Esophagus (tissue), 2 donors: ENCODE measurements around the gene CIBAR2. TPM values are rescaled to one million over a fixed set of nuclear protein-coding genes. Genes with fewer than 3 reads are reported as not detected.
A peak's percentile ranks its signal among the peaks of the same experiment; 100 is the strongest.

ENCODE experiments used
- H3K27ac ChIP-seq, 2 donors: one replicate each; pipeline ENCODE4 v1.5.1; 2013; ENCODE audit warnings: low read depth in 2 of 2, mild to moderate bottlenecking in 2 of 2, inconsistent platforms in 1 of 2, low read length in 1 of 2, moderate library complexity in 1 of 2
- H3K27me3 ChIP-seq, 2 donors: one replicate each; pipeline ENCODE4 v1.6.1; 2013; ENCODE audit warnings: low read length in 2 of 2, control low read depth in 1 of 2, mild to moderate bottlenecking in 1 of 2; ENCODE audit not compliant: insufficient read depth in 2 of 2, control insufficient read depth in 1 of 2
- H3K36me3 ChIP-seq, 2 donors: one replicate each; pipeline ENCODE4 v1.6.1; 2013; ENCODE audit warnings: low read length in 1 of 2; ENCODE audit not compliant: control insufficient read depth in 2 of 2, insufficient read depth in 2 of 2
- H3K4me1 ChIP-seq, 2 donors: one replicate each; pipeline ENCODE4 v1.6.1; 2013; ENCODE audit warnings: low read length in 1 of 2; ENCODE audit not compliant: control insufficient read depth in 2 of 2, insufficient read depth in 2 of 2
- H3K4me3 ChIP-seq, 2 donors: one replicate each; pipeline ENCODE4 v1.5.1; 2013; ENCODE audit warnings: low read length in 2 of 2, mild to moderate bottlenecking in 2 of 2, low read depth in 1 of 2, moderate library complexity in 1 of 2
- H3K9me3 ChIP-seq, 2 donors: one replicate each; pipeline ENCODE4 v1.6.1; 2013; ENCODE audit warnings: mild to moderate bottlenecking in 2 of 2, low read depth in 1 of 2, low read length in 1 of 2, moderate library complexity in 1 of 2; ENCODE audit not compliant: control insufficient read depth in 2 of 2, insufficient read depth in 1 of 2
- WGBS, 2 donors: extraction: QIAGEN DNeasy Blood & Tissue Kit; methylation state at CpG; one replicate each; pipeline ENCODE4 v1.1.7; 2013; 5-methylcytosine and 5-hydroxymethylcytosine counted together
- polyA plus RNA-seq, 2 donors: library from polyadenylated mRNA; stranded (reverse); fragments of 200-250 nt; gene quantifications; one replicate each; pipeline ENCODE4 v1.2.3, GENCODE V29; 2013
- donor health status: healthy with polysubstance abuse.
- donor health status: Bipolar disorder and iron deficiency.

Gene CIBAR2
- polyA plus RNA-seq, 2 donors, result not detected

GRCh38 chr16:85138825-85139627, 26.8 kb upstream of the CIBAR2 start:
- no peaks in the 10 kb centered on the region for H3K36me3 ChIP-seq
- H3K27ac ChIP-seq, result no peak overlapping the region
- 79 to 86% methylated on average over 16 of the region's 16 CpGs for WGBS, 2 donors
- peaks cover 0 to 14% of the 10 kb centered on the region in 2 donors for H3K4me1 ChIP-seq
- peaks cover 0 to 2% of the 10 kb centered on the region in 2 donors for H3K9me3 ChIP-seq
- H3K4me3 ChIP-seq, result no peak overlapping the region
- H3K27me3 ChIP-seq, result no peaks in the 10 kb centered on the region

GRCh38 chr16:85138073-85138824, 26.0 kb upstream of the CIBAR2 start:
- H3K27me3 ChIP-seq, result no peaks in the 10 kb centered on the region
- no peaks in the 10 kb centered on the region for H3K36me3 ChIP-seq
- H3K27ac ChIP-seq, result peak overlapping the region in 1 of 2 donors; percentile 17
- peaks cover 0 to 14% of the 10 kb centered on the region in 2 donors for H3K4me1 ChIP-seq
- H3K4me3 ChIP-seq, result no peak overlapping the region
- 78 to 82% methylated on average over 12 of the region's 12 CpGs for WGBS, 2 donors
- H3K9me3 ChIP-seq, result peaks cover 0 to 2% of the 10 kb centered on the region in 2 donors

GRCh38 chr16:85137323-85138072, 25.2 kb upstream of the CIBAR2 start:
- H3K4me3 ChIP-seq, result peak overlapping the region; percentile 18 to 21

GRCh38 chr16:85136702-85137322, 24.5 kb upstream of the CIBAR2 start:
- Histone ChIP-seq H3K27ac (peak overlapping the region; percentile 60 to 64), H3K9me3 (peaks cover 0 to 2% of the 10 kb centered on the region in 2 donors), H3K4me1 (peaks cover 0 to 14% of the 10 kb centered on the region in 2 donors), H3K36me3 (no peaks in the 10 kb centered on the region), H3K4me3 (peak overlapping the region; percentile 18 to 21), H3K27me3 (no peaks in the 10 kb centered on the region)
- WGBS, 2 donors, result 63 to 71% methylated on average over 17 of the region's 17 CpGs

More at GRCh38 chr16:85137323-85138072, 25.2 kb upstream of the CIBAR2 start:
- no peaks in the 10 kb centered on the region for H3K27me3 ChIP-seq
- 4 to 6% methylated on average over 29 of the region's 29 CpGs for WGBS, 2 donors
- H3K9me3 ChIP-seq, result peaks cover 0 to 2% of the 10 kb centered on the region in 2 donors
- H3K36me3 ChIP-seq, result no peaks in the 10 kb centered on the region
- peak overlapping the region; percentile 60 to 64 for H3K27ac ChIP-seq
- H3K4me1 ChIP-seq, result peaks cover 0 to 14% of the 10 kb centered on the region in 2 donors

GRCh38 chr16:85136213-85136701, 24.0 kb upstream of the CIBAR2 start:
- H3K27me3 ChIP-seq, result no peaks in the 10 kb centered on the region
- WGBS, 2 donors, result 54 to 67% methylated on average over 12 of the region's 12 CpGs
- peak overlapping the region; percentile 60 to 64 for H3K27ac ChIP-seq
- H3K36me3 ChIP-seq, result no peaks in the 10 kb centered on the region
- H3K9me3 ChIP-seq, result peaks cover 0 to 2% of the 10 kb centered on the region in 2 donors
- H3K4me3 ChIP-seq, result no peak overlapping the region
- H3K4me1 ChIP-seq, result peaks cover 0 to 14% of the 10 kb centered on the region in 2 donors

- Histone ChIP-seq H3K27ac (no peak overlapping the region), H3K36me3 (no peaks in the 10 kb centered on the region), H3K4me1 (peaks cover 0 to 14% of the 10 kb centered on the region in 2 donors), H3K9me3 (peaks cover 0 to 2% of the 10 kb centered on the region in 2 donors), H3K27me3 (no peaks in the 10 kb centered on the region), H3K4me3 (no peak overlapping the region)
- WGBS, 2 donors, result 63 to 66% methylated on average over 14 of the region's 14 CpGs
These were observed 22.5 kb upstream of the CIBAR2 start for GRCh38 chr16:85134789-85135142.

- H3K27me3 ChIP-seq, result no peaks in the 10 kb centered on the region
- no peak overlapping the region for H3K4me3 ChIP-seq
- peaks cover 0 to 14% of the 10 kb centered on the region in 2 donors for H3K4me1 ChIP-seq
- no peaks in the 10 kb centered on the region for H3K36me3 ChIP-seq
- 88 to 89% methylated on average over 19 of the region's 19 CpGs for WGBS, 2 donors
- H3K27ac ChIP-seq, result no peak overlapping the region
- H3K9me3 ChIP-seq, result peaks cover 0 to 2% of the 10 kb centered on the region in 2 donors
These were observed 22.0 kb upstream of the CIBAR2 start for GRCh38 chr16:85134076-85134788.

- H3K27me3 ChIP-seq, result no peaks in the 10 kb centered on the region
- peaks cover 0 to 14% of the 10 kb centered on the region in 2 donors for H3K4me1 ChIP-seq
- H3K9me3 ChIP-seq, result peaks cover 0 to 2% of the 10 kb centered on the region in 2 donors
- H3K27ac ChIP-seq, result no peak overlapping the region
- H3K36me3 ChIP-seq, result no peaks in the 10 kb centered on the region
- H3K4me3 ChIP-seq, result no peak overlapping the region
- WGBS, 2 donors, result 88 to 93% methylated on average over 1 of the region's 1 CpG
These were observed 21.0 kb upstream of the CIBAR2 start for GRCh38 chr16:85133290-85133599.
